ENCODE measurements around the gene CTSF.

GRCh38 chr11:66562275-66562674, 6.1 kb downstream of the CTSF start:
- TF ChIP-seq EZH2 (IDR thresholded peaks at IDR 0.05) (no peak), POLR2AphosphoS5 (IDR thresholded peaks at IDR 0.05; ENCODE audit: borderline replicate concordance, low read depth, low read length) (no peak), FOXP2 (optimal IDR thresholded peaks at IDR 0.05; ENCODE audit: control extremely low read depth, extremely low read length, insufficient read depth) (no peak)
